ENCODE measurements around the gene ANAPC1.
"Not testable (repeated sequence)": the region's sequence is repeated elsewhere in the genome, so short reads cannot be mapped to it uniquely, and the experiment has no call there.

Gene ANAPC1

GRCh38 chr2:111883661-111884591 lies at the start of gene ANAPC1:
ANAPC1 (minus strand) TSS chr2:111884193; CDS start chr2:111880825, 3,368 bp downstream.
- peak; percentile 86 for DNase-seq (ENCODE audit: low read depth)

GRCh38 chr2:111932841-111933291 lies 48.9 kb upstream of the ANAPC1 start:
- DNase-seq (ENCODE audit: low read depth), result no peak

- DNase-seq (ENCODE audit: low read depth), result peak; percentile 71
These were observed 46.9 kb upstream of the ANAPC1 start for GRCh38 chr2:111930875-111931274.

GRCh38 chr2:111930409-111930808 lies 46.4 kb upstream of the ANAPC1 start:
- DNase-seq (ENCODE audit: low read depth), result no peak

GRCh38 chr2:111927723-111928122 lies 43.7 kb upstream of the ANAPC1 start:
- no peak for DNase-seq (ENCODE audit: low read depth)

GRCh38 chr2:111924617-111925107 lies 40.7 kb upstream of the ANAPC1 start:
- no peak for DNase-seq (ENCODE audit: low read depth)

- DNase-seq (ENCODE audit: low read depth), result no peak
These were observed 39.3 kb upstream of the ANAPC1 start for GRCh38 chr2:111923276-111923804.

- DNase-seq (ENCODE audit: low read depth), result peak; percentile 50
These were observed 36.0 kb upstream of the ANAPC1 start for GRCh38 chr2:111919794-111920608.

GRCh38 chr2:111919365-111919764 lies 35.4 kb upstream of the ANAPC1 start:
- no peak for DNase-seq (ENCODE audit: low read depth)

- peak; percentile 89 for DNase-seq (ENCODE audit: low read depth)
These were observed 34.4 kb upstream of the ANAPC1 start for GRCh38 chr2:111918383-111918806.

GRCh38 chr2:111917106-111917505 lies 33.1 kb upstream of the ANAPC1 start:
- DNase-seq (ENCODE audit: low read depth), result no peak

GRCh38 chr2:111912547-111912946 lies 28.6 kb upstream of the ANAPC1 start:
- DNase-seq (ENCODE audit: low read depth), result no peak

- not testable (repeated sequence) for DNase-seq (ENCODE audit: low read depth)
These were observed 27.4 kb upstream of the ANAPC1 start for GRCh38 chr2:111911295-111911977.

GRCh38 chr2:111910609-111911277 lies 26.8 kb upstream of the ANAPC1 start:
- no peak for DNase-seq (ENCODE audit: low read depth)

- DNase-seq (ENCODE audit: low read depth), result not testable (repeated sequence)
These were observed 26.0 kb upstream of the ANAPC1 start for GRCh38 chr2:111909997-111910396.

GRCh38 chr2:111909079-111909478 lies 25.1 kb upstream of the ANAPC1 start:
- no peak for DNase-seq (ENCODE audit: low read depth)

GRCh38 chr2:111908578-111908977 lies 24.6 kb upstream of the ANAPC1 start:
- no peak for DNase-seq (ENCODE audit: low read depth)

- peak; percentile 18 for DNase-seq (ENCODE audit: low read depth)
These were observed 22.2 kb upstream of the ANAPC1 start for GRCh38 chr2:111905990-111906735.

- DNase-seq (ENCODE audit: low read depth), result not testable (repeated sequence)
These were observed 21.5 kb upstream of the ANAPC1 start for GRCh38 chr2:111905475-111905869.

- DNase-seq (ENCODE audit: low read depth), result no peak
These were observed 20.9 kb upstream of the ANAPC1 start for GRCh38 chr2:111904726-111905474.

Data from iris pigment epithelial cell (primary cell).